ENCODE data around the gene FAM168A. TPM values are rescaled to one million over a fixed set of nuclear protein-coding genes. Genes with fewer than 3 reads are reported as not detected.

The FAM168A gene
- total RNA-seq, 1 donor from 2014 or later, result 14.2 TPM

GRCh38 chr11:73566977-73567755 is 30.7 kb downstream of the FAM168A start:
- H3K36me3 ChIP-seq (ENCODE audit: control insufficient read depth, insufficient read depth, low read length), result no peaks in the 10 kb centered on the region
- H3K4me3 ChIP-seq (ENCODE audit: low read depth, low read length), result no peak overlapping the region
- no peak for TF ChIP-seq CTCF (IDR thresholded peaks at IDR 0.05; ENCODE audit: insufficient read depth, low read length, poor library complexity, severe bottlenecking)
- H3K27me3 ChIP-seq (ENCODE audit: control insufficient read depth, insufficient read depth, low read length), result no peaks in the 10 kb centered on the region
- DNase-seq (ENCODE audit: low read depth), result no peak

DNA sequence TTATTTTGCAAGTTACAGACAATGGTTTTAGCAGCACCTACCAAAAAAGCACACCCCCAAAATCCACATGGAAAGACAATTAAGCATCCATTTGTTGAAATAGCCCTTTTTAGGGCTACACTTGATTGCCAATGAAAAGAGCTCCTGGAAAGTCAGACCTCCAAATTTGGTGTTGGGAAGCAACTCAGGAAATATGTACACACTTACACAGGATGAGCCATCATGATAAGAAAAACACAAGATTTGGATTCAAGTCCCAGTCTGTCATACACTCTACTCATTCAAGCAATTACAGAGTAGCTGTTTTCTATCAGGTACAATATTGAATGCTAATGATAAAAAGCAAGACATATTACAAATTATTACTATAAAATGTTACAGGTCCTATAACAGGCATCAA is 31.5 kb downstream of the FAM168A start:
- TF ChIP-seq CTCF (IDR thresholded peaks at IDR 0.05; ENCODE audit: insufficient read depth, low read length, poor library complexity, severe bottlenecking), result no peak
- Histone ChIP-seq H3K27me3 (ENCODE audit: control insufficient read depth, insufficient read depth, low read length) (no peaks in the 10 kb centered on the region), H3K4me3 (ENCODE audit: low read depth, low read length) (no peak overlapping the region), H3K36me3 (ENCODE audit: control insufficient read depth, insufficient read depth, low read length) (no peaks in the 10 kb centered on the region)
- no peak for DNase-seq (ENCODE audit: low read depth)

DNA sequence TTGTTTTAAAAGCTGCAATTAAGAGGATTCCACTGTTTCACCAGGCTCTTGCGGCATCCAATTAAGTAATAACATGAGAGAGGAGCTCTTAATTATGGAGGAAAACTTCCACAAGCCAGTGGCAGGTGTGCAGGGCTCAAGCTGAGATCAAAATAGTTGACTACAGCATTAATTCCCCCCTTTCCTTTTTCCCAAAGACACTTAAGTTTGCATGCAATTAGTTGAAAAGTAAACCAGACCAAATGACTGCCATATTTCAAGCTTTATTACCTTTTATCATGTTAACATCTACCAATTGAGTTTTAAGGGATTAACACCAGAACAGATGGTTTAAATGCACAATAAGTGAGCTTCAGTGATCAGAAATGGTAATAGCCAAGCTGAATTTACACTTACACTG is 32.1 kb downstream of the FAM168A start:
- DNase-seq (ENCODE audit: low read depth), result no peak
- no peak for TF ChIP-seq CTCF (IDR thresholded peaks at IDR 0.05; ENCODE audit: insufficient read depth, low read length, poor library complexity, severe bottlenecking)
- H3K27me3 ChIP-seq (ENCODE audit: control insufficient read depth, insufficient read depth, low read length), result no peaks in the 10 kb centered on the region
- no peak overlapping the region for H3K4me3 ChIP-seq (ENCODE audit: low read depth, low read length)
- H3K36me3 ChIP-seq (ENCODE audit: control insufficient read depth, insufficient read depth, low read length), result no peaks in the 10 kb centered on the region

DNA sequence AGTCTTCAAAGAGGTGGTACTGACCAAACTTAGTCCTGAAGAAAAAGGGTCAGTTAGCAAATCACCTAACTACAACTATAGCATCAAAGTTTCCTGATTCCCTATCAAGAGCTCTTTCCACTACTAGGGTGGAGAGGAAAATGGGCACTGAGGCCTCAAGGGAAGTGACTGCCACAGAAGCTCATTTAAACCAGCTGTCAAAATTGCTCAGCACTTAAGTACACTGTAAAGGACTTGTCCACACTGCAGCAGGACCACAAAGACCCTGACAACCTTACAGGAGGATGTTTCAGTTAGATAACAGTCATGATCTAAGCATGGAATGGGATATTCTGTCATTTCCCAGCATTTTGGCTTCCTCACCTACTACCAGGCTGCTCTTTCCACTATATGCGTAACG is 33.0 kb downstream of the FAM168A start:
- no peak for DNase-seq (ENCODE audit: low read depth)

DNA sequence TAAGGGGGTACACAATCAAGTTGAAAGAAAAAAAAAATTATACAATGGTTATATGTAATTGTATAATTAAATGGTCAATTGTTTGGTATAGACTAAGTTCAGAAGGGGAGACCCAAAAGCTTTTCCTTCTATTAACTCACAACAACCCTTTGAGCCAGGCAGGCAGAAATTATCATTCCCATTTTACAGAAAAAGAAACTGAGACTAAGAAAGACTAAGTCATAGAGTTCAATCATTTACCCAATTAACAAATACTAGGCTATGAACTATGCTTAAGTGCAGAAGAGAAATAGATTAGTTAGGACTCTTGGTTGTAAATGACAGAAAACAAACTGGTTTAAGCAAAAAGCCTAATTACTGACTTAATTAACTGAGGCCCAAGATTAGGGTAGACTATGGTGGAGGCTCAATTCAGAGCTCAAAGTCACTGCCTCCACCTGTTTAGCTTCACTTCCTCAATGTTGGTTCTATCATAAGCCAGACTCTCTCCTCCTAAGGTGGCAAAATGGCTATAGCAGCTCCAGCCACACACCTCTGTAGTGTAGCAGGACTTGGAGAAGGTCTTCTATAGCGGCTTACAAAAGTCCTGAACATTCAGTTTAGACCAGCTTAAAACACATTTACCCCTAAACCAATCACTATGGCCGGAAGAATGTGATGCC is 34.2 kb downstream of the FAM168A start:
- TF ChIP-seq CTCF (IDR thresholded peaks at IDR 0.05; ENCODE audit: insufficient read depth, low read length, poor library complexity, severe bottlenecking), result no peak
- DNase-seq (ENCODE audit: low read depth), result no peak
- H3K36me3 ChIP-seq (ENCODE audit: control insufficient read depth, insufficient read depth, low read length), result no peaks in the 10 kb centered on the region
- H3K4me3 ChIP-seq (ENCODE audit: low read depth, low read length), result no peak overlapping the region
- H3K27me3 ChIP-seq (ENCODE audit: control insufficient read depth, insufficient read depth, low read length), result no peaks in the 10 kb centered on the region

More for the DNA sequence above, 33.0 kb downstream of the FAM168A start:
- no peaks in the 10 kb centered on the region for H3K36me3 ChIP-seq (ENCODE audit: control insufficient read depth, insufficient read depth, low read length)
- H3K27me3 ChIP-seq (ENCODE audit: control insufficient read depth, insufficient read depth, low read length), result no peaks in the 10 kb centered on the region
- H3K4me3 ChIP-seq (ENCODE audit: low read depth, low read length), result no peak overlapping the region
- TF ChIP-seq CTCF (IDR thresholded peaks at IDR 0.05; ENCODE audit: insufficient read depth, low read length, poor library complexity, severe bottlenecking), result no peak
